Measurements from ENCODE around the gene FXYD5.
"Not testable (repeated sequence)": the region's sequence is repeated elsewhere in the genome, so short reads cannot be mapped to it uniquely, and the experiment has no call there.

The FXYD5 gene

DNA sequence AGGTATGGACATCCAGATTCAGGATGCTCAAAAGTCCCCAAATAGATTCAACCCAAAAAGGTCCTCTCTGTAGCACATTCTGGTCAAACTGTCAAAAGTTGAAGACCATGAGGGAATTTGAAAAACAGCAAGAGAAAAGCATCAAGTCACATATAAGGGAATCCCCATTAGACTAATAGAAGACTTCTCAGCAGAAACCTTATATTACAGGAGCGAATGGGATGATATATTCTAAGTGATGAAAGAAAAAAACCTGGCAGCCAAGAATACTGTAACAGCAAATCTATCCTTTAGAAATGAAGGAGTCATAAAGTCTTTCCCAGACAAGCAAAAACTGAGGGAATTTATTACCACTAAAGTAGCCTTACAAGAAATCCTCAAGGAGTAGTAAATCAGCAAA lies 29.7 kb downstream of the FXYD5 start:
- no peak for DNase-seq

DNA sequence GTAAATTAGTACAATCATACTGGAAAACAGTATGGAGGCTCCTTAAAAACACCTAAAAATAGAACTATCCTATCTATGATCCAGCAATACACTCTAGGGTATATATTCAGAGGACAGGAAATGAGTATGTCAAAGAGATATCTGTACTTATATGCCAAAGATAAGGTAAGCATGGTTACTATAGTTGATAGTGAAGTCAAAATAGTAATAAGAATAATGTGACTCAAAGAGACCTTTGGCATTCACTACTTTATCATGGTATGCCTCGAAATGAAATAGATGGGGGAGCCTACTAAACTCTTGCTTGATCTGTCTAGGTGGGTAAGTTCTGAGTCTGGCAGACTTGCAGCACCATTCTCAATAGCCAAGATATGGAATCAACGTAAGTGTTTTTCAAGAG lies 30.3 kb downstream of the FXYD5 start:
- DNase-seq: no peak

DNA sequence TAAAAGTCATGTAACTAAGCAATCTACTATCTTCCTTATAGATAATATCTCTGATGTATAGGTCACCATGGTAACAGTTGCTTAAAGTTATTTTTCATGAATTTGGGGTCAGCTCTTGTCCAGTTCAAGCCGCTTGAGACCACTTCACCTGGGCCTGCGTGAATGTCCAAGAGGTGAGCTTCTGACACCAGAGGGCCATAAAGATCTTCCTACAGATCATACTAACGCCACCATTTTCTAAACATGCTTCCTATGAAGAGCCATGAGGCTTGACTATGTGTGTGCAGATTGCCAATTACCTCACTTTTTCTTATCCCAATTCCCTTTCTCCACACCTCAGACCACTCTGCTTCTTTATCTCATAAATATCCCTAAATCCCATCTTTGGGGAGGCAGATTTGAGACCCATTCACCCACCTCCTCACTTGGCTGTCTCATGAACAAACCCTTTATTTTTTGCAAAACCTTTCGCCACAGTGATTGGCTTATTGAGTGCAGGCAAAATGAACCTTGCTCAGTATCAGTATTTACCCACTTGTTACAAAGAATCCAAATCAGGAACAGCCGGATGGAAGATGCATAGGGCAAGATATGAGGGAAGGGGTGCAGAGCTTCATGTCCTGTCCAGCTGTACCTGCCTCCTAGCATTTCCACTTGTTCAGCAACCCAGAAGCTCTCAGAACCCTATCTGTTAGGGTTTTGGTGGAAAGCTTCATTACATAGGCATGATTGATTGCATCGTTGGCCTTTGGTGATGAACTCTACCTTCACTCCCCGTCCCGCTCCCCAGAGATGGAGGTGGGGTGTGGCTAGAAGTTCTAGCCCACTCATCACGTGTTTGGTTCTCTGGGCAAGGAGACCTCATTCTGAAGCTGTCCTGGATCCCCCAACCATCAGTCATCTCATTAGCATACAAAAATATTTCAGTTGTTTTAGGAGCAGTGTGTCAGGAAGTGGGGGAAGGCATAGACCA lies 39.8 kb downstream of the FXYD5 start:
- no peak for DNase-seq

DNA sequence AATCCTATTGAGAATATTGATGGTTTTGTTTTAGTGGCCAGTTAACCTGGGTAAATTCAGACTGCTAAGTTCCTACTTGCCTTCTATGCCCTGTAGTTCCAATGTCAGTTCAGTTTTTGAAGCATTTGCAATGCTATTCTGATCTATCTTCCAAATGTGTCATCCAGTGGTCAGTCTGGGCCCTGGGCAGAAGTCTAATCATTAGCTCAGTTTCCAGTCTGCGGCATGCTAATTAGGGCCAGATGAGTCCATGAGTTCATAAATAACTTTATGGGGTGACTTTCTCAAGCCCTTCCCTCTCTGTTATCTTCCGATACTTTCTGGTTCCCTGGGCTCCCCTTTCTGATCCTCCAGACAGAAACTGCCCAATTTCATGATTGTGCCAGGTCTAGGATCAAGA lies 41.3 kb downstream of the FXYD5 start:
- DNase-seq: no peak

DNA sequence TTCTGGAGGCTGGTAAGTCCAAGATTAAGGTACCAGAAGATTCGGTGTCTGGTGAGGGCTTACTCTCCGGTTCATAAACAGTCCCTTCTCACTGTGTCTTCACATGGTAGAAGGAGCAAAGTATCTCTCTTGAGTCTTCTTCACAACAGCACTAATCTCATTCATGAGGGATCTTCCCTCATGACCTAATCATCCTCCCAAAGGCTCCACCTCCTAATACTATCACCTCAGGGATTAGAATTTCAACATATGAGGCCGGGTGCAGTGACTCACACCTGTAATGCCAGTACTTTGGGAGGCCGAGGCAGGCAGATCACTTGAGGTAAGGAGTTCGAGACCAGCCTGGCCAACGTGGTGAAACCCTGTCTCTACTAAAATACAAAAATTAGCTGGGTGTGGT lies 42.3 kb downstream of the FXYD5 start:
- DNase-seq: not testable (repeated sequence)

DNA sequence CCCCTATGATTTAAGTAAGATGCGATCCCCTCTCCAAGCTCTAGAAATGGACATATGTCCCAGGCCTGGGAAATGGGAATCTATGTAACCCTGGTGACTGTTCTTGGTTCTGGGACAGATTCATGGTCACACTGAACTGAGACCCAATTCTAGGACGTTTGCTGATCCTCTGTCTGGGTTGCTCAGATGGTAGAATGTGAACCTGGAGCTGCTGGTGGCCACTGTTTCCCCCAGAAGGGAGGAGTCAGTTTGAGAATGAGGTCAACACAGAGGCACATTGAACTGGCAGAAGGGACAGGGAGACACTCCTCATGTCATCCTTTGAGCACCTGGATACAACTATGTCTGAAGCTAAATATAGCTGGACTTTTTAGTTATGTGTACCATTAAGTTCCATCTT lies 44.9 kb downstream of the FXYD5 start:
- DNase-seq: no peak

DNA sequence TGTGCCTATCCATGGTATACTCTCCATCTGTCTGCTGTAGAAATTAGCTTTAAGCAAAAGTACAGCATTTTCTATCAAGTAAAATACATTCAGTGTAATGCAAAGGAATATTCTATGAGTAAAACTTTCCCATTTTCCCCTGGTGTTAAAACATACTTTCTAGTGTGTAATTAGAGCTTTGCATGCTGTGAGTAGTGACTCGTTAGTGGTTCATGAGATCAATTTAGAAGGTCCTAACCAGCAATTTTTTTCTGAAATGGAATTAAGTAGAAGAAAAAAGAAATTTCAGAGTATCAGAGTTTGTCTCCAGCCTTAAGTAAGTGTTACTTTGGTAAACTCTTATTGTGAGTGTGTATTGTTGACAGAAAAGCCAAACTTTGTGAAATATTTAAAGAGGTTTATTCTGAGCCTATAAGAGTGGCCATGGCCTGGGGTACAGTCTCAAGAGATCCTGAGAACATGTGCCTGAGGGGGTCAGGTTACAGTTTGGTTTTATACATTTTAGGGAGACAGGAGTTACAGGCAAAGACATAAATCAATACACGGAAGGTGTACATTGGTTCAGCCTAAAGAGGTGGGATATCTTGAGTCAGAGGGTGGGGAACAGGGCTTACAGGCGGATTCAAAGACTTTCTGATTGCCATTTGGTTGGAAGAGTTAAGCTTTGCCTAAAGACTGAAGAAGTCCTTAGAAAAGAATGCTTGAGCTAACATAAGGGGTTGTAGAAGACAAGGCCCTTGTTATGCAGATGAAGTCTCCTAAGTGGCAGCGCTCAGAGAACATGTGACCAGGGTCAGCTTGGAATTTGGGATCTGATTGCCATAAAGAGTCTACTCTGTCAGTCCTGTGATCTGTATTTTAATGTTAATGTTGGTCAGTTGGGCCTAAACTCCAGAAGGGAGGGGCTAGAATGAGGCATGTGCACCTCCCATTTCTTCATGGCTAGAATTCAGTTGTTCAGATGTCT lies 48.5 kb downstream of the FXYD5 start:
- DNase-seq: no peak

DNA sequence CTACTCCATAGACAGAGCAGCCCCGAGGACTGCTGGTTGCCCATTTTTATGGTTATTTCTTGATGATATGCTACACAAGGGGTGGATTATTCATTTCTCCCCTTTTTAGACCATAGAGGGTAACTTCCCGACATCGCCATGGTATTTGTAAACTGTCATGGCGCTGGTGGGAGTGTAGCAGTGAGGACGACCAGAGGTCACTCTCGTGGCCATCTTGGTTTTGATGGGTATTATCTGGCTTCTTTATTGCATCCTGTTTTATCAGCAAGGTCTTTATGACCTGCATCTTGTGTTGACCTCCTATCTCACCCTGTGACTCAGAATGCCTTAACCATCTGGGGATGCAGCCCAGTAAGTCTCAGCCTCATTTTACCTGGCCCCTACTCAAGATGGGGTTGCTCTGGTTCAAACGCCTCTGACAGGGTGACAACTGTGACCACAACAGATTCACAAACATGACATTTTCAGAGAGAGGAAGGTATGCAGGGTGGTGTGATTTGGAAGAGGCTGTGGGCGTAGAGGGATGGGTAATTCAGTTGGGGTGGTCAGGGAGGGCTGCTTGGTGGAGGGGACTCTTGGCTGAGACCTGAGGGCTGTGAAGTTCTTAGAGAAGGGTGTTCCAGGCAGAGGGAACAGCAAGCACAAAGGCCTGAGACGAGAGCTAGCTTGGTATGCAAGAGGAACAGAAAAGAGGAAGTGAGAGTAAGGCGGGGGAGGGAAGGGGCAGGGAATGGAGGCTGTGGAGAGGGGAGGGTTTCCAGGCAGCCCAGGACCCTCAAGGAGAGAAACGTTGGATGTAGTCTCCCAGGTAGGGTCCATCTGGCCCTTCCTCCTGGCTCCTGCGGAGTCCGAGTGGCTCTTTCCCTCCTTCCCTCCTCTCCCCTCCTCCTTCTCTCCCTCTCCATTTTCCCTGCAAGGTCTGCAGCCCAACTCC lies 50.5 kb downstream of the FXYD5 start:
- no peak for DNase-seq

DNA sequence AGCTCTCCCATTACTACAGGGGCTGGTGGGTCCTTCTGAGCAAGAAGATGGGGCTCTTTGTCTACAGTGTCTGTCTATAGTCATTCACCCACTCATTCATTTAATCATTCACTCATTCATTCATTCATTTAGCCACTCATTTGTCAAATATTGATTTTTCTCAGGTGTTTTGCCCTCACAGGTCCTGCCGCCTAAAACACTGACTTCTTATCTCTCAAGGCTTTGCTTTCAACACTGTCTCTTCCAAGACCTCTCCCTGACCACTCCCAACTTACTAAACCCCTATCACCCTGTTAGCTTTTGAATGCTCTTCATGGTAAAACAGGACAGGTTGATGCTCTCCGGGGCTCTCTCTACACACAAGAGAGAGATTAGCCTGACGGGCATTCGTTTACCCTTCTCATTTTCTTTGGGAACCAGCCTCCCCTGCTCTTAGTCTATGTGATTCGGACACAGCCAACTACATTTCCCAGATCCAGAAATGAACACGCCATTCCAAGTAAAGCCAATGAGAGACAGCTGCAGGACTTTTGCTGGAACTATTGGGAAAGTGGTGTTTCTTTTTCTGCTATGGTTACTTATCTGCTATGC lies 51.3 kb downstream of the FXYD5 start:
- DNase-seq: no peak

DNA sequence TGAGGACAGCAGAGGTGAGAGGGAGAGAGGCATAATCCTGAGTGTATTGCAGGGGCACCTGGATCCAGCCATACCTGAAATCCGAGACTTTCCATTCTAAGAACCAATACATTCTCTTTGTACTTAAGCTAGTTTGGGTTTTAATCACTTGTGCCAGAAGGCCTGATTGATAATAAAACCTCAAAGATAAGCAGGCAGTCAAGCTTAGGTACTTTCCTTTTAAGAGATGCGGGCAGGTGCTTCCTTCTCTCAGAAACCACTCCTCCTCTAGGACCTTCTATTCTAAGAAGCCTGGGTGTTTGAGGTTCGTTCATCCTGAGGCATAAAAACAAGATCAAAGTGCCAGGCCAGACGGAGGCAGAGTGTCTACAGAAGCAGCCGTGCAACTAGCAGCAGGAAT lies 51.8 kb downstream of the FXYD5 start:
- DNase-seq: peak; percentile 51

DNA sequence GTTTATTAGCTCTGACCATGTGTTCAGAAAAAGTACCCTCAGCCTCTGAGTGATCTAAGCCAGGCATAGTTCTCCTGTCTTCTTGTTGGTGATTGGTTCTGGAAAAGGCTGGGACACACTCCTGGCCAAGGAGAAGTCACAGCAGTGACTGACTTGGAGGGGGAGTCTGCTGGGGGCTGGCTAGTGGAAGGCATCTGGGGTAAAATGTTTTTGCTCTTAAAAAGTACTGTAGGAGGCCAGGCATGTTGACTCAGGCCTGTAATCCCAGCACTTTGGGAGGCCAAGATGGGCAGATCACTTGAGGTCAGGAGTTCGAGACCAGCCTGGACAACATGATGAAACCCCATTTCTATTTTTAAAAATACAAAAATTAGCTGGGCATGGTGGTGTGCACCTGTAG lies 52.3 kb downstream of the FXYD5 start:
- DNase-seq: peak; percentile 40

DNA sequence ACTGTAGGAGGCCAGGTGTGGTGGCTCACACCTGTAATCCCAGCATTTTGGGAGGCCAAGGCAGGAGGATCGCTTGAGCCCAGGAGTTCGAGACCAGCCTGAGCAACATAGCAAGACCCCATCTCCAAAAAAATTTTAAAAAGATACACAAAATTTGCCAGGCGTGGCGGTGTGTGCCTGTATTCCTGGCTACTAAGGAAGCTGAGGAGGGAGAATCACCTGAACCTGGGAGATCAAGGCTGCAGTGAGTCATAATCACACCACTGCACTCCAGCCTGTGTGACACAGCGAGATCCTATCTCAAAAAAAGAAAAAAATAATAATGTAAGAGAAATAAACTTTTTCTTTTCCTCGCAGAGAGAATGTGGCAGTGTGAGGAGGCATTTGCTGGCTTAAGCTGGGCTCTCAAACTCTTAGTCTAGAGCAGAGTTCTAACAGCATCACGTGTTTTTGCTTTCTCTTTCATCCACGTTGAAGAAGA lies 52.9 kb downstream of the FXYD5 start:
- DNase-seq: peak; percentile 57

DNA sequence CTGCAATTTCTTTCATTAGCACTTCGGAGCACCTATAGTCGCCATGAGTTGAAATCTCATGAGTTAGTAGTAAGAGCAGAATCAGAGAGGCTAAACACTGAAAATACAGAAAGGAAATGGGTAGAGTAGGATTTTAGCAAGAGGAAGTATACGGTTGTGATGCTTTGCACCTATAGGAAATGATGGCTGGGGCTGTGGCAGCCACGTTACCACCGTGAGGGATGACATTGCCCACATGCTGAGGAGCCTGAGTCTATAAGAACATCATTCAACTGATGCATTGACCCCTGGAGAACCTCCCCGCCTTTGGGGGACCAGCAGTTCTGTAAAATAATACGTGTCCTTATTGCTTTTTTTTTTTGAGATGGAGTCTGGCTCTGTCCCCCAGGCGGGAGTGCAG lies 53.6 kb downstream of the FXYD5 start:
- DNase-seq: no peak

DNA sequence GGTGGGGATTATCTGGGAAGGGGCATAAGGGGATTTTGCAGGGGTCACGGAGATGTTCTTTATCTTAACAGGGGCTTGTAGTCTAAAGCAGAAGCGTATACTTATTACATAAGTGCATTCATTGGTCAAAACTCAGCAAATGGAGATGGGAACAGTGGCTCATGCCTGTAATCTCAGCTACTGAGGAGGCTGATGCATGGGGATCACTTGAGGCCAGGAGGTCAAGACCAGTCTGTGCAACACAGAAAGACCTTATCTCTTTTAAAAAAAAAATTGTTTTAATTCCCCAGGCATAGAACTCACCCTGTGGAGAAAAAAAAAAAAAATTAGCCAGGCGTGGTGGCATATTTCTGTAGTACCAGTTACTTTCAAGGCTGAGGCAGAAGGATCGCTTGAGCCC lies 55.1 kb downstream of the FXYD5 start:
- no peak for DNase-seq

DNA sequence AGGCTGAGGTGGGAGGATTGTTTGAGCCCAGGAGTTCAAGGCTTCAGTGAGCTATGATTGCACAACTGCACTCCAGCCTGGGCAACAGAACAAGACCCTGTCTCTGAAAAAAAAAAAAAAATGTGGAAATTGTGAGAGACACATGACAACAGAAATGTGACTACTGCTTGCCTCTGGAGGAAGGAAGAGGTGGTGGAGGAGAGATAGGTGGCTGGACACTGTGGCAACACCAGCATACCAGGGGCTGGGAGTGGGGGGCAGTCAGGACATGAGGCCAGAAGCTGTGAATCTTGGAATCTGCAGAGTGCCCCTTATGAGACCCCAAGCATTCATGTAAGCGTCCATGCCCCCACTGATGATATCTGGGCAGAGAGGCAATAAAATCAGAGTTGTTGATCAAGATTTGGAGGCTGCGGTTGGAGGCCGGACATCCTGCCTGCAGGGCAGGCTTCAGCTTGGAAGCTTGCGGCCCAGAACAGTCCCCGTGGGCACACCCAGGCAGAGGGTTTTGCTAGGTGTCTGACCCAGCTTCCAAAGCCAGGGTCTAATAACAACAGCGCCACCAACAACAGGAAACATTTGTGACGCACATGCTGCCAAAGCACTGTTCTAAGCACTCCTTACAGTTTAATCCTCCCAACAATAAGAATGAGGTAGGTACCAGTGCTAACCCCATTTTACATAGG lies 57.2 kb downstream of the FXYD5 start:
- peak; percentile 81 for DNase-seq

DNA sequence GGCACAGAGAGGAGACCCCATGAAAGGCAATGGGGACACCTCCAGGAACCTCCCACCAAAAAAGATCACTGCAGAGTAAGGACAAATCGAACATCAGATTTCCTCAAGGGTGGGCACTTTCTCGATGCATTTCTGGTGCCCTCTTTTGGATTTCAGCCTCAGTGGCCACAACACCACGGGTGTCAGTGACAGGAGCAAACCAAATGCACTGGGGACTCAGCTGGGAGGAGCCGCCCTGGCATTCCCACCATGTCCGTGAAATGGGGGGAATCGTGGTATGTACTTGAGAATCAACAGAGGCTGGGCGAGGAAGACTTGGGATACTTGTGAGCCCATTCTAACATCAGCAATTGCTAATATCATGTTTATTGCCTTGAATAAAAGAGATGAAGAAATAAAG lies 57.7 kb downstream of the FXYD5 start:
- peak; percentile 53 for DNase-seq

DNA sequence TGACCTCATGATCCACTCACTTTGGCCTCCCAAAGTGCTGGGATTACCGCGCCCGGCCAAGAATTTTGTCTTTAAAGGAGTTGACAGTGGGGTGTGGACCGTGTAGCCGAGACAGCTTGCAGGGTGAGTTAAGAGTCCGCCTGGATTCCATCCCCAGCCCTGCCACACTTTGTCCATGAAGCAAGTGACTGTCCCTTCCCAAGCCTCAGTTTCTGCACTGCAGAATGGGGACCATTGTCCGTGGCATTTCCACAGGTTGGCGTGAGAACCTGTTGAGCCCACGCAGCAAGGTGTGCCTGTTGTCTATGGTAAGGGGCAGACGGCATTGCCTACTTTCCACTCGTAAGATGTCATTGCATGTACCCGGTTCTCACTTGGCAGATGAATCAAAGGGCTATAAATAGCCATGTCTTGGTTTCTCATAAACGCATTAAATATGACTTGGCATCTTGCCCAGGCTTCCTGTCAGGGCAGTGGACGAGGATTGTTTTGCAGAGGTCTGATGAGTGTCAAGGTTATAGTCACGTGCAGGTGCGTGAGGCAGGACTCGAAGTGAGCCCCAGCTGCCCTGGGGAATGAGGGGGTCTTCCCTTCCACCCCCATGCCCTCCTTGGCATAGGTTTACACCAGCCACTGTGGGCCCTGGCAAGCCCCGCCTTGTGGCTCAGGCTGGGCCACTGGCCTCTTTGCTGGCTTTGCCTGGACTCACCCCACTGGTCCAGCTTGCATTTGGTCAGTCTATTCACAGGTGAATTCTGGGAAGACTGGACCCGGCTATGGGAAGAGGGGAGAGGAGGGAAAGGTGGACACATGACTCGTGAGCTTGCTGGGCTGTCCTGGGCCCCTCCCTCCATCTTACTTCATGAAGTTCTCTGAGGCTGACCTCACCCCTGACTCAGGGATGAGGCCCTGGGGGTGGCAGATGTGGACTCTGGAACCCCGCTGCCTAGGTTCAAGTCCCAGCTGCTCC lies 59.4 kb downstream of the FXYD5 start:
- DNase-seq: peak; percentile 73

DNA sequence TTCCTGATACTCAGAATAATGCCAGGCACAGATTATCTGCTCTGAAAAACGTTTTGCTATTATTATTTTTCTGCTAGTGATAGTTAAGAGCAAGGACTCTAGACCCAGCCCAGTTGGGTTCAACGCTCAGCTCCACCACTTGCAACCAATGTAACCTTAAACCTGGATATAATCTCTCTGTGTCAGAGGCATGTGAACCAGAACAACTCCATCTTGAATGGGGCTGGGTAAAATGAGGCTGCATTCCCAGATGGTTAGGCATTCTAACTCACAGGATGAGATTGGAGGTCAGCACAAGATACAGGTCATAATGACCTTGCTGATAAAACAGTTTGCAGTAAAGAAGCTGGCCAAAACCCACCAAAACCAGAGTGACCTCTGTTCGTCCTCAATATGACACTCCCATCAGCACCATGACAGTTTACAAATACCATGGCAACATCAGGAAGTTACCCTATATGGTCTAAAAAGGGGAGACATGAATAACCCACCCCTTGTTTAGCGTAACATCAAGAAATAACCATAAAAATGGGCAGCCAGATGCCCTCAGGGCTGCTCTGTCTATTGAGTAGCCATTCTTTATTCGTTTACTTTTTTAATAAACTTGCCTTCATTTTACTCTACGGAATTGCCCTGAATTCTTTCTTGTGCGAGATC lies 60.4 kb downstream of the FXYD5 start:
- no peak for DNase-seq

DNA sequence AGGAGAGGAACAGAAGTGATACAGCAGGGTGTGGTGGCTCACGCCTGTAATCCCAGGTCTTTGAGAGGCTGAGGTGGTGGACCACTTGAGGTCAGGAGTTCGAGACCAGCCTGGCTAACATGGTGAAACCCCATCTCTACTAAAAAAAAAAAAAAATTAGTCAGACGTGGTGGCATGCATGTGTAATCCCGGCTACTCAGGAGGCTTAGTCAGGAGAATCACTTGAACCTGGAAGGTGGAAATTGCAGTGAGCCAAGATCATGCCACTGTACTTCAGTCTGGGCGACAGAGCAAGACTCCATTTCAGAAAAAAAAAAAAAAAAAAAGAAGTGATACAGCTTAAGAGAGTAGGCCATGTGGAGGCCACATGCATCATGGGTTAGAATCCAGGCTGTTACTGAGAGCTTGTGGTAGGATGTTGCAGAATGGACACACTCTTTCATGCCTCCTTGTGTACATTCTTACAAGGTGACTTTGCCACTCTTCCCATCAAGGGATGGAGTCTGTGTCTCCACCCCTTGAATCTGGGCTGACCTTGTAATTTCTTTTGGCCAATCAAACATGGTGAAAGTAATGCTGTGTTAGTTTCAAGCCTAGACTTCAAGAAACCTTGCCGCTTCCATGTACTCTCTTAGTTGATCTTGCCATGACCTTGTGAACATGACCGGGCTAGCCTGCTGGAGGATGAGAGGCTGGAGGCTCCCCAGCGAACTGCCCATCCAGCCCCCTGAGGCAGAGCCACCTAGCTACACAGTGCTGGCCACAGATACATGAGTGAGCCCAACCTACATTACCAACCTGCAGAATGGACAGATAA lies 61.7 kb downstream of the FXYD5 start:
- DNase-seq: no peak
